SK-N-SH treated with all-trans-retinoic acid at 6 μM for 48 hours (cell line): ENCODE results near the gene HPS4.

Experiments used
- ATAC-seq: fragments of 200-7000 bp; cut with Tn5 transposase; 3 replicates; pipeline ENCODE4 v1.9.1; 2020; ENCODE audit warnings: mild to moderate bottlenecking, moderate library complexity
- ARNTL ChIP-seq: fragments of 450-650 bp; formaldehyde crosslinking; IDR thresholded peaks from 2 replicates; pipeline ENCODE4 v1.5.0; 2020; ENCODE audit warnings: low read depth, mild to moderate bottlenecking, moderate library complexity, borderline replicate concordance
- BACH2 ChIP-seq: fragments of 250-450 bp; sonication (Bioruptor Pico); IDR thresholded peaks from 2 replicates; pipeline ENCODE4 v1.9.0; 2021; ENCODE audit warnings: mild to moderate bottlenecking, borderline replicate concordance
- CREB5 ChIP-seq: fragments of 250-450 bp; sonication (Bioruptor Pico); IDR thresholded peaks from 2 replicates; pipeline ENCODE4 v1.5.1; 2020; ENCODE audit warnings: low read depth, mild to moderate bottlenecking, moderate library complexity
- CSRNP3 ChIP-seq: fragments of 250-450 bp; sonication (Bioruptor Pico); IDR thresholded peaks from 2 replicates; pipeline ENCODE4 v1.5.1; 2021; ENCODE audit warnings: mild to moderate bottlenecking, moderate library complexity
- ESRRG ChIP-seq: fragments of 250-450 bp; sonication (Bioruptor Pico); IDR thresholded peaks from 2 replicates; pipeline ENCODE4 v1.6.1; 2021; ENCODE audit warnings: mild to moderate bottlenecking
- GLIS3 ChIP-seq: fragments of 250-450 bp; sonication (Bioruptor Pico); IDR thresholded peaks from 2 replicates; pipeline ENCODE4 v1.5.0; 2020; ENCODE audit warnings: mild to moderate bottlenecking, moderate library complexity
- OSR1 ChIP-seq: fragments of 250-450 bp; sonication (Bioruptor Pico); IDR thresholded peaks from 2 replicates; pipeline ENCODE4 v1.8.0; 2022; ENCODE audit warnings: moderate library complexity, mild to moderate bottlenecking, inconsistent platforms
- PATZ1 ChIP-seq: fragments of 250-450 bp; sonication (Bioruptor Pico); IDR thresholded peaks from 2 replicates; pipeline ENCODE4 v1.8.0; 2020; ENCODE audit warnings: mild to moderate bottlenecking, moderate library complexity, borderline replicate concordance
- POU6F1 ChIP-seq: fragments of 250-450 bp; sonication (Bioruptor Pico); IDR thresholded peaks from 2 replicates; pipeline ENCODE4 v1.8.0; 2021; ENCODE audit warnings: low read depth, mild to moderate bottlenecking, moderate library complexity, borderline replicate concordance
- RARB ChIP-seq: fragments of 250-450 bp; sonication (Bioruptor Pico); IDR thresholded peaks from 2 replicates; pipeline ENCODE4 v1.8.0; 2021; ENCODE audit warnings: mild to moderate bottlenecking, moderate library complexity
- SNAI2 ChIP-seq: fragments of 250-450 bp; sonication (Bioruptor Pico); IDR thresholded peaks from 2 replicates; pipeline ENCODE4 v1.5.0; 2020; ENCODE audit warnings: mild to moderate bottlenecking, moderate library complexity
- TCF4 ChIP-seq: fragments of 250-450 bp; sonication (Bioruptor Pico); IDR thresholded peaks from 2 replicates; pipeline ENCODE4 v1.8.0; 2021; ENCODE audit warnings: mild to moderate bottlenecking, moderate library complexity, borderline replicate concordance
- TOX ChIP-seq: fragments of 250-450 bp; sonication (Bioruptor Pico); IDR thresholded peaks from 2 replicates; pipeline ENCODE4 v1.8.0; 2021; ENCODE audit warnings: mild to moderate bottlenecking, moderate library complexity, borderline replicate concordance
- TSHZ2 ChIP-seq: fragments of 250-450 bp; sonication (Bioruptor Pico); IDR thresholded peaks from 2 replicates; pipeline ENCODE4 v1.5.0; 2020; ENCODE audit warnings: mild to moderate bottlenecking, moderate library complexity
- ZFP3 ChIP-seq: fragments of 250-450 bp; sonication (Bioruptor Pico); IDR thresholded peaks from 2 replicates; pipeline ENCODE4 v1.5.0; 2020; ENCODE audit warnings: mild to moderate bottlenecking, moderate library complexity
- ZFP30 ChIP-seq: fragments of 450-650 bp; formaldehyde crosslinking; IDR thresholded peaks from 2 replicates; pipeline ENCODE4 v1.5.0; 2022; ENCODE audit warnings: mild to moderate bottlenecking, moderate library complexity
- ZNF565 ChIP-seq: fragments of 450-650 bp; formaldehyde crosslinking; conservative IDR thresholded peaks from 2 replicates; pipeline ENCODE4 v1.5.0; 2020; ENCODE audit warnings: low read depth, mild to moderate bottlenecking, moderate library complexity
- ZNF70 ChIP-seq: fragments of 450-650 bp; formaldehyde crosslinking; IDR thresholded peaks from 2 replicates; pipeline ENCODE4 v1.5.0; 2020; ENCODE audit warnings: mild to moderate bottlenecking, moderate library complexity
- ZNF8 ChIP-seq: fragments of 450-650 bp; formaldehyde crosslinking; IDR thresholded peaks from 2 replicates; pipeline ENCODE4 v1.5.0; 2020; ENCODE audit warnings: mild to moderate bottlenecking, moderate library complexity

Gene HPS4

GRCh38 chr22:26446808-26447515 is 36.6 kb downstream of the HPS4 start:
- TF ChIP-seq ZNF565 (CRISPR knock-in tag) (no peak), ZNF70 (CRISPR knock-in tag) (no peak), OSR1 (CRISPR knock-in tag) (no peak), TOX (CRISPR knock-in tag) (no peak)
- no peak for ATAC-seq

GRCh38 chr22:26445577-26446275 is 37.9 kb downstream of the HPS4 start:
- TF ChIP-seq TCF4 (CRISPR knock-in tag) (no peak), ESRRG (no peak), CREB5 (CRISPR knock-in tag) (no peak), OSR1 (CRISPR knock-in tag) (no peak), BACH2 (no peak), ZNF70 (CRISPR knock-in tag) (no peak), ZFP3 (CRISPR knock-in tag) (no peak), ARNTL (CRISPR knock-in tag) (no peak), POU6F1 (CRISPR knock-in tag) (no peak), CSRNP3 (CRISPR knock-in tag) (no peak), TOX (CRISPR knock-in tag) (no peak), PATZ1 (no peak), SNAI2 (CRISPR knock-in tag) (no peak), ZNF8 (CRISPR knock-in tag) (no peak), ZFP30 (CRISPR knock-in tag) (no peak), GLIS3 (CRISPR knock-in tag) (no peak), RARB (no peak), TSHZ2 (CRISPR knock-in tag) (no peak)
- ATAC-seq = no peak

- no peak for TF ChIP-seq CSRNP3 (CRISPR knock-in tag)
- no peak for TF ChIP-seq ZNF8 (CRISPR knock-in tag)
- no peak for TF ChIP-seq PATZ1
- no peak for TF ChIP-seq ZNF70 (CRISPR knock-in tag)
- no peak for TF ChIP-seq TCF4 (CRISPR knock-in tag)
- TF ChIP-seq ZNF565 (CRISPR knock-in tag) = no peak
- TF ChIP-seq SNAI2 (CRISPR knock-in tag) = no peak
- ATAC-seq = no peak
These were observed 38.8 kb downstream of the HPS4 start for GRCh38 chr22:26444777-26445176.
